ENCODE data around the gene FBXO47. TPM values are rescaled to one million over a fixed set of nuclear protein-coding genes. Genes with fewer than 3 reads are reported as not detected.
"Not testable (repeated sequence)": the region's sequence is repeated elsewhere in the genome, so short reads cannot be mapped to it uniquely, and the experiment has no call there.

Gene FBXO47
- polyA plus RNA-seq, 4 donors, result not detected

GRCh38 chr17:38925263-38925995 is 41.8 kb downstream of the FBXO47 start, which contains the start of gene LASP1NB:
TSS of gene LASP1NB (plus strand) at chr17:38925614.
- DNase-seq (ENCODE audit: low read depth in 4 of 4, low spot score in 3 of 4), result peak; percentile 61 to 67 (median 67)

- DNase-seq (ENCODE audit: low read depth in 4 of 4, low spot score in 3 of 4), result peak in 2 of 4 donors; percentile 44 to 49
Observed at GRCh38 chr17:38922538-38923297, 44.5 kb downstream of the FBXO47 start.

- no peak for DNase-seq (ENCODE audit: low read depth in 4 of 4, low spot score in 3 of 4)
Observed at GRCh38 chr17:38921756-38922411, 45.3 kb downstream of the FBXO47 start.

GRCh38 chr17:38920374-38921291 is 46.6 kb downstream of the FBXO47 start:
- no peak for DNase-seq (ENCODE audit: low read depth in 4 of 4, low spot score in 3 of 4)

GRCh38 chr17:38919316-38920078 is 47.7 kb downstream of the FBXO47 start:
- no peak for DNase-seq (ENCODE audit: low read depth in 4 of 4, low spot score in 3 of 4)

GRCh38 chr17:38918916-38919315 is 48.3 kb downstream of the FBXO47 start:
- no peak for DNase-seq (ENCODE audit: low read depth in 4 of 4, low spot score in 3 of 4)

- no peak for DNase-seq (ENCODE audit: low read depth in 4 of 4, low spot score in 3 of 4)
Observed at GRCh38 chr17:38918129-38918913, 48.9 kb downstream of the FBXO47 start.

GRCh38 chr17:38917259-38917658 is 49.9 kb downstream of the FBXO47 start:
- no peak for DNase-seq (ENCODE audit: low read depth in 4 of 4, low spot score in 3 of 4)

GRCh38 chr17:38916771-38917170 is 50.4 kb downstream of the FBXO47 start:
- no peak for DNase-seq (ENCODE audit: low read depth in 4 of 4, low spot score in 3 of 4)

GRCh38 chr17:38915639-38915995 is 51.6 kb downstream of the FBXO47 start:
- no peak for DNase-seq (ENCODE audit: low read depth in 4 of 4, low spot score in 3 of 4)

GRCh38 chr17:38914741-38915638 is 52.2 kb downstream of the FBXO47 start:
- no peak for DNase-seq (ENCODE audit: low read depth in 4 of 4, low spot score in 3 of 4)

GRCh38 chr17:38912221-38912813 is 54.9 kb downstream of the FBXO47 start:
- DNase-seq (ENCODE audit: low read depth in 4 of 4, low spot score in 3 of 4), result no peak

GRCh38 chr17:38911731-38912081 is 55.5 kb downstream of the FBXO47 start:
- not testable (repeated sequence) for DNase-seq (ENCODE audit: low read depth in 4 of 4, low spot score in 3 of 4)

- no peak for DNase-seq (ENCODE audit: low read depth in 4 of 4, low spot score in 3 of 4)
Observed at GRCh38 chr17:38911081-38911730, 56.0 kb downstream of the FBXO47 start.

GRCh38 chr17:38910325-38910724 is 56.9 kb downstream of the FBXO47 start:
- no peak for DNase-seq (ENCODE audit: low read depth in 4 of 4, low spot score in 3 of 4)

- DNase-seq (ENCODE audit: low read depth in 4 of 4, low spot score in 3 of 4), result no peak
Observed at GRCh38 chr17:38908676-38909181, 58.5 kb downstream of the FBXO47 start.

Measured in right renal pelvis (tissue), 4 donors.